Activated CD8-positive, alpha-beta memory T cell treated with anti-CD3 and anti-CD28 coated beads for 48 hours (primary cell): ENCODE measurements around the gene TAF11.
"Not testable (repeated sequence)": the region's sequence is repeated elsewhere in the genome, so short reads cannot be mapped to it uniquely, and the experiment has no call there.

Experiments
- DNase-seq, 3 experiments: peaks; one replicate each; pipeline ENCODE4 v3.0.0-alpha.2; 2020; ENCODE audit warnings: low read depth in 2 of 3, low spot score in 2 of 3

Gene TAF11

GRCh38 chr6:34866509-34866908 lies 21.3 kb downstream of the TAF11 start:
- DNase-seq = no peak

- DNase-seq = no peak
Observed at GRCh38 chr6:34865107-34865506, 22.7 kb downstream of the TAF11 start.

- no peak for DNase-seq
Observed at GRCh38 chr6:34864007-34864406, 23.8 kb downstream of the TAF11 start.

GRCh38 chr6:34860776-34861175 lies 27.1 kb downstream of the TAF11 start:
- no peak for DNase-seq

- DNase-seq = no peak
Observed at GRCh38 chr6:34859951-34860350, 27.9 kb downstream of the TAF11 start.

- no peak for DNase-seq
Observed at GRCh38 chr6:34858681-34859080, 29.2 kb downstream of the TAF11 start.

- no peak for DNase-seq
Observed at GRCh38 chr6:34855463-34855862, 32.4 kb downstream of the TAF11 start.

- DNase-seq = no peak
Observed at GRCh38 chr6:34852406-34853085, 35.3 kb downstream of the TAF11 start.

- DNase-seq = no peak
Observed at GRCh38 chr6:34851361-34851760, 36.5 kb downstream of the TAF11 start.

- not testable (repeated sequence) for DNase-seq
Observed at GRCh38 chr6:34849066-34849465, 38.8 kb downstream of the TAF11 start.

GRCh38 chr6:34839666-34840352 lies 48.0 kb downstream of the TAF11 start:
- no peak for DNase-seq

- DNase-seq = no peak
Observed at GRCh38 chr6:34837528-34837927, 50.3 kb downstream of the TAF11 start.

- no peak for DNase-seq
Observed at GRCh38 chr6:34836451-34836850, 51.4 kb downstream of the TAF11 start.

- DNase-seq = no peak
Observed at GRCh38 chr6:34836008-34836407, 51.8 kb downstream of the TAF11 start.

- DNase-seq = no peak
Observed at GRCh38 chr6:34834789-34835518, 52.9 kb downstream of the TAF11 start.

GRCh38 chr6:34832942-34833341 lies 54.9 kb downstream of the TAF11 start:
- no peak for DNase-seq

GRCh38 chr6:34829137-34829536 lies 58.7 kb downstream of the TAF11 start:
- no peak for DNase-seq
